A673 (cell line): ENCODE results near the gene ANKS1B. TPM values are rescaled to one million over a fixed set of nuclear protein-coding genes. Genes with fewer than 3 reads are reported as not detected.
"Not testable (repeated sequence)": the region's sequence is repeated elsewhere in the genome, so short reads cannot be mapped to it uniquely, and the experiment has no call there.

Experiments used
- BruUV-seq: library from RNA; stranded (reverse); fragments of 400-500 nt; replicated peaks from 2 replicates; lab custom pipeline; 2021; lab: Mats Ljungman, UMichigan
- CTCF ChIA-PET: fragments of 300-600 bp; sonication (Branson Sonifier 250); formaldehyde crosslinking; loops from one replicate; lab custom pipeline; 2022; ENCODE audit warnings: antibody characterized with exemption; lab: Charles Lee
- POLR2A ChIA-PET: fragments of 300-600 bp; sonication (Branson Sonifier 250); formaldehyde crosslinking; loops from one replicate; lab custom pipeline; 2022; ENCODE audit warnings: antibody characterized with exemption; ENCODE audit not compliant: low non-redundant PET; lab: Charles Lee
- DNase-seq: peaks from one replicate; pipeline ENCODE4 v3.0.0-alpha.2; 2015; ENCODE audit warnings: low spot score
- H3K27ac ChIP-seq: fragments of 200-600 bp; sonication (generic); 2 replicates; pipeline ENCODE4 v1.5.1; 2016; ENCODE audit warnings: mixed run types, low read depth, mild to moderate bottlenecking, mixed read lengths, antibody characterized with exemption, low read length; ENCODE audit not compliant: poor library complexity, severe bottlenecking
- H3K27me3 ChIP-seq: fragments of 200-600 bp; sonication (generic); replicated peaks from 2 replicates; pipeline ENCODE4 v1.6.1; 2017; ENCODE audit warnings: mixed run types, low read depth, mild to moderate bottlenecking, mixed read lengths, antibody characterized with exemption, low read length; ENCODE audit not compliant: insufficient read depth, poor library complexity
- H3K36me3 ChIP-seq: fragments of 200-600 bp; sonication (generic); 2 replicates; pipeline ENCODE4 v1.6.1; 2016; ENCODE audit warnings: mixed run types, mild to moderate bottlenecking, mixed read lengths, antibody characterized with exemption, low read length; ENCODE audit not compliant: insufficient read depth, poor library complexity, severe bottlenecking
- H3K4me1 ChIP-seq: fragments of 200-600 bp; sonication (generic); 2 replicates; pipeline ENCODE4 v1.6.1; 2017; ENCODE audit warnings: mixed run types, mild to moderate bottlenecking, mixed read lengths, antibody characterized with exemption, low read length; ENCODE audit not compliant: insufficient read depth, poor library complexity, severe bottlenecking
- H3K4me3 ChIP-seq: fragments of 200-600 bp; sonication (generic); 2 replicates; pipeline ENCODE4 v1.5.1; 2016; ENCODE audit warnings: low read depth, mixed run types, mild to moderate bottlenecking, mixed read lengths, low read length; ENCODE audit not compliant: poor library complexity, severe bottlenecking
- H3K9me3 ChIP-seq: fragments of 200-600 bp; sonication (generic); 2 replicates; pipeline ENCODE4 v1.6.1; 2016; ENCODE audit warnings: mixed run types, low read depth, mild to moderate bottlenecking, mixed read lengths, antibody characterized with exemption, low read length; ENCODE audit not compliant: poor library complexity, severe bottlenecking
- CTCF ChIP-seq: fragments of 300-800, 200-600 bp; sonication (generic); conservative IDR thresholded peaks from 2 replicates; pipeline ENCODE4 v1.5.1; 2017; ENCODE audit warnings: low read depth, mild to moderate bottlenecking, antibody characterized with exemption, low read length, moderate library complexity, mixed read lengths
- EZH2 ChIP-seq: fragments of 200-600 bp; sonication (generic); IDR thresholded peaks from 2 replicates; pipeline ENCODE4 v1.6.1; 2017; ENCODE audit warnings: borderline replicate concordance, low read depth, mild to moderate bottlenecking, mixed read lengths, antibody characterized with exemption, low read length; ENCODE audit not compliant: poor library complexity, severe bottlenecking
- intact Hi-C: fragments of 100-400 bp; cut with micrococcal nuclease; formaldehyde crosslinking; loops from one replicate; pipeline ENCODE4 v1.10.0; 2022; ENCODE audit not compliant: unreplicated experiment
- total RNA-seq: library from RNA; stranded (reverse); gene quantifications from 2 replicates; pipeline ENCODE4 v1.2.3, GENCODE V29; 2021

ANKS1B gene
- total RNA-seq, 1 experiment from 2014 or later, result 0.99 TPM

GRCh38 chr12:99330216-99330615, 654.5 kb downstream of the ANKS1B start:
- Histone ChIP-seq H3K4me1 (peaks cover 10% of the 10 kb centered on the region), H3K4me3 (no peak overlapping the region), H3K27ac (no peak overlapping the region), H3K27me3 (no peaks in the 10 kb centered on the region), H3K36me3 (no peaks in the 10 kb centered on the region), H3K9me3 (no peaks in the 10 kb centered on the region)
- ChIA-PET CTCF (no interaction called here), POLR2A (no interaction called here)
- TF ChIP-seq EZH2, result no peak
- no peak for TF ChIP-seq CTCF
- no TSS peak for BruUV-seq
- no peak for DNase-seq
- intact Hi-C loops, result no loop called here

GRCh38 chr12:99321210-99321609, 663.5 kb downstream of the ANKS1B start:
- CTCF ChIA-PET, H3K4me1 ChIP-seq, H3K27ac ChIP-seq, H3K4me3 ChIP-seq, POLR2A ChIA-PET, H3K27me3 ChIP-seq, DNase-seq, intact Hi-C loops, H3K36me3 ChIP-seq, BruUV-seq, H3K9me3 ChIP-seq: not testable (repeated sequence)

- no peaks in the 10 kb centered on the region for H3K4me1 ChIP-seq
- ChIA-PET POLR2A (no interaction called here), CTCF (no interaction called here)
- no peak overlapping the region for H3K27ac ChIP-seq
- no peak overlapping the region for H3K4me3 ChIP-seq
- no peak for TF ChIP-seq EZH2
- TF ChIP-seq CTCF, result no peak
- BruUV-seq, result no TSS peak
- intact Hi-C loops, result no loop called here
- no peak for DNase-seq
- no peaks in the 10 kb centered on the region for H3K36me3 ChIP-seq
- no peaks in the 10 kb centered on the region for H3K27me3 ChIP-seq
- no peaks in the 10 kb centered on the region for H3K9me3 ChIP-seq
Measured at GRCh38 chr12:99311373-99311772, 673.4 kb downstream of the ANKS1B start.

- no peaks in the 10 kb centered on the region for H3K4me1 ChIP-seq
- no peak overlapping the region for H3K27ac ChIP-seq
- no TSS peak for BruUV-seq
- no peak for DNase-seq
- H3K36me3 ChIP-seq, result no peaks in the 10 kb centered on the region
- intact Hi-C loops, result no loop called here
- no peaks in the 10 kb centered on the region for H3K9me3 ChIP-seq
- no peaks in the 10 kb centered on the region for H3K27me3 ChIP-seq
- POLR2A ChIA-PET, result no interaction called here
- TF ChIP-seq CTCF, result no peak
- TF ChIP-seq EZH2, result no peak
- CTCF ChIA-PET, result no interaction called here
- no peak overlapping the region for H3K4me3 ChIP-seq
Measured at GRCh38 chr12:99309812-99310211, 674.9 kb downstream of the ANKS1B start.
